Measurements from ENCODE around the gene IFFO2.
"Not testable (repeated sequence)": the region's sequence is repeated elsewhere in the genome, so short reads cannot be mapped to it uniquely, and the experiment has no call there.

The IFFO2 gene

GRCh38 chr1:18898567-18898966 is 57.9 kb downstream of the IFFO2 start:
- Histone ChIP-seq H3K4me3 (ENCODE audit: low read depth, low read length) (no peak overlapping the region), H3K36me3 (replicated peaks) (no peaks in the 10 kb centered on the region), H3K27ac (no peak overlapping the region), H3K27me3 (replicated peaks) (no peaks in the 10 kb centered on the region)
- TF ChIP-seq CTCF (IDR thresholded peaks at IDR 0.05; ENCODE audit: low read depth, low read length, missing control alignments): no peak
- in situ Hi-C loops (cut with HindIII; ENCODE audit: low pct_ligation_motif_present, low sequenced_read_pairs): no loop called here
- no peak for DNase-seq

- DNase-seq: no peak
- TF ChIP-seq CTCF (IDR thresholded peaks at IDR 0.05; ENCODE audit: low read depth, low read length, missing control alignments): no peak
- in situ Hi-C loops (cut with HindIII; ENCODE audit: low pct_ligation_motif_present, low sequenced_read_pairs): no loop called here
- no peaks in the 10 kb centered on the region for H3K27me3 ChIP-seq (replicated peaks)
- no peak overlapping the region for H3K4me3 ChIP-seq (ENCODE audit: low read depth, low read length)
- no peak overlapping the region for H3K27ac ChIP-seq
- H3K36me3 ChIP-seq (replicated peaks): no peaks in the 10 kb centered on the region
Measured at GRCh38 chr1:18895317-18895716, 61.2 kb downstream of the IFFO2 start.

- in situ Hi-C loops (cut with HindIII; ENCODE audit: low pct_ligation_motif_present, low sequenced_read_pairs): no loop called here
- H3K36me3 ChIP-seq (replicated peaks): no peaks in the 10 kb centered on the region
- no peak for DNase-seq
- no peak overlapping the region for H3K27ac ChIP-seq
- TF ChIP-seq CTCF (IDR thresholded peaks at IDR 0.05; ENCODE audit: low read depth, low read length, missing control alignments): no peak
- H3K27me3 ChIP-seq (replicated peaks): no peaks in the 10 kb centered on the region
- no peak overlapping the region for H3K4me3 ChIP-seq (ENCODE audit: low read depth, low read length)
Measured at GRCh38 chr1:18893120-18893519, 63.4 kb downstream of the IFFO2 start.

DNA sequence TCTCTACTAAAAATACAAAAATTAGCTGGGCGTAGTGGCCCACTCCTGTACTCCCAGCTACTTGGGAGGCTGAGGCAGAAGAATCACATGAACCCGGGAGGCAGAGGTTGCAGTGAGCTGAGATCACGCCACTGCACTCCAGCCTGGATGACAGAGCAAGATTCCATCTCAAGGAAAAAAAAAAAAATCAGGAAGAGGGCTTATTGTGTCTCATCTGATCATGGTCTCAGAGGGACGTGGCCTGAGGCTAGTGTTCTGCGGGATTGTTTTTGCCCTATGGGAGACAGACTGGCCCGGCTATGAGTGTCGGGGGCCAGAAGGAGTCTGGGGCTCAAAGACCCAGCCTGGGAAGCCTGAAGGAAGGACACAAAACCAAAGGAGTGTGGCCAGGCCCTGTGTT is 64.6 kb downstream of the IFFO2 start:
- DNase-seq; in situ Hi-C loops (cut with HindIII; ENCODE audit: low pct_ligation_motif_present, low sequenced_read_pairs); H3K36me3 ChIP-seq (replicated peaks): not testable (repeated sequence)

GRCh38 chr1:18891426-18891780 is 65.1 kb downstream of the IFFO2 start:
- Histone ChIP-seq H3K36me3 (replicated peaks) (no peaks in the 10 kb centered on the region), H3K27me3 (replicated peaks) (no peaks in the 10 kb centered on the region), H3K4me3 (ENCODE audit: low read depth, low read length) (no peak overlapping the region), H3K27ac (no peak overlapping the region)
- no peak for TF ChIP-seq CTCF (IDR thresholded peaks at IDR 0.05; ENCODE audit: low read depth, low read length, missing control alignments)
- no peak for DNase-seq
- in situ Hi-C loops (cut with HindIII; ENCODE audit: low pct_ligation_motif_present, low sequenced_read_pairs): no loop called here

More for the DNA sequence above, 64.6 kb downstream of the IFFO2 start:
- not testable (repeated sequence) for H3K27ac ChIP-seq; H3K27me3 ChIP-seq (replicated peaks); H3K4me3 ChIP-seq (ENCODE audit: low read depth, low read length)

- no peak for TF ChIP-seq CTCF (IDR thresholded peaks at IDR 0.05; ENCODE audit: low read depth, low read length, missing control alignments)
- no peak for DNase-seq
- Histone ChIP-seq H3K27me3 (replicated peaks) (no peaks in the 10 kb centered on the region), H3K4me3 (ENCODE audit: low read depth, low read length) (no peak overlapping the region), H3K27ac (no peak overlapping the region), H3K36me3 (replicated peaks) (no peaks in the 10 kb centered on the region)
- in situ Hi-C loops (cut with HindIII; ENCODE audit: low pct_ligation_motif_present, low sequenced_read_pairs): no loop called here
Measured at GRCh38 chr1:18890706-18891425, 65.6 kb downstream of the IFFO2 start.
